NCI-H2196 (cell line): ENCODE measurements around the gene HOXA1.

ENCODE experiments used
- DNase-seq: peaks from one replicate; lab custom pipeline; 2025; ENCODE audit not compliant: unreplicated experiment; lab: John Stamatoyannopoulos, UW

The HOXA1 gene

DNA sequence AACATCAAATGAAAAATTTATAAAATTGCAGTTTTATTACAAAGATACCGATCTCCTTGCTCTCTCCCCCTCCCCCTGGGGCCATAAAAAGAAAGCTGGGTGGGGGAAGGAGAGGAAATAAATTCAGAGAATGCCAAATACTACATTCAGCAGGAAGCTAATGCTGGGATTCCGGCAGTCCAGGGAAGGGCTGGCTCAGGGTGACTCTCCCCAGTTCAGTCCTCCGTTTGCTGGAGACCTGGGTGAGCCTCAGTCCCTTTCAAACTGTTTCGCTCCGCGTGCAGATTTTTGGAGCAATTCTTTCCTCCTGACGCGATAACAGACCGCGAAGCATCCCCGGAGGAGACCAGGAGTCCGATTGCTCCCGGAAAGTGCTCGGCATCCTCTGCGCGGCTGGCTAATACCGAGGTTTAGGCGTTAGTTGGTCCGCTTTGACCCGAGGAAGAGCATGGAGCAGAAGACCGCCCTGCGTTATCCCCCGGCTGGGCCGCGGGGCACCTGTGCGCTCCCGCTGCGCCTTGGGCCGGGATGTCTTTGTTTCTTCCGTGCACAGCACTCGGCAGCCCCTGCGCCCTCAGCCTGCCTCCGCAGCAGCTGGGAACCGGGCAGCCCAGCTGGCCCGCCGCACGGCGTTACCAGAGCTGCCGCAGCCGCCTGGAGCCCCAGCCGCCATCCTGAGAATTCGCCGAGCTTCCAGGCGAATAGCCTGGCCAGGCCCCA is 10.5 kb upstream of the HOXA1 start:
- no peak for DNase-seq

DNA sequence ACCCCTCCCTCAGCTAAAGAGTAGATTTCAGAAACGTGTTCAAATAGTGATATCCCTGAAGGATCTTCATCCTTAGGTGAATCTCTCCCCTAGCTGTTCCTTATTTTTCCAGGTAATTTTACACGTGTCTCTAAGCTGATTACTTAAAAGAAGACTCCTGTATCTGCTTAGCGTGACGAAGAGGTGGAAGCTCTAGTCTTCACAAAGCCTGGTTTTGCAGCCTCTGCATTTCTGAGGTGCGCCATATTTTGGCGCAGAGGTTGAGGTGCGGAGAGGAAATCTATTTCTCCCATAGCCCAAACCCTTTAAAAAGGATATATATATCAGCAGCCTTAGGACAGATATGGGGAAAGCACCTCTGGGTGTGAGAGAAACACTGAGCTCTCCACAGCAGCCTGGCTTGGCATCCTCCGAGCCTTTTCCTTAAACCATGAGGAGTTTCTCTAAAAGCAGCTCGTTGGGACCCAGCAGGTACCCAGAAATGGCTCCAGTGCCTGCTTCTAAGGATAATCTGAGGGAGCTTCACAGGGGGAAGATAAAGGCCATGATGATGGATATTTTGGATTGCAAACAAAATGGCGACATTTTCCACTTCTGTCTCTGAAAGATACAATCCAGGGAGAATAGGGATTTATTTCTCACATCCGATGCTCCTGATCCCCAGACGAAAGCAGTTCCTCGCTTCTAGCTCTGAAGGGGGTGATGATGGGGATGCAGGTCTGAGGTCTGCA is 9.7 kb upstream of the HOXA1 start:
- no peak for DNase-seq

DNA sequence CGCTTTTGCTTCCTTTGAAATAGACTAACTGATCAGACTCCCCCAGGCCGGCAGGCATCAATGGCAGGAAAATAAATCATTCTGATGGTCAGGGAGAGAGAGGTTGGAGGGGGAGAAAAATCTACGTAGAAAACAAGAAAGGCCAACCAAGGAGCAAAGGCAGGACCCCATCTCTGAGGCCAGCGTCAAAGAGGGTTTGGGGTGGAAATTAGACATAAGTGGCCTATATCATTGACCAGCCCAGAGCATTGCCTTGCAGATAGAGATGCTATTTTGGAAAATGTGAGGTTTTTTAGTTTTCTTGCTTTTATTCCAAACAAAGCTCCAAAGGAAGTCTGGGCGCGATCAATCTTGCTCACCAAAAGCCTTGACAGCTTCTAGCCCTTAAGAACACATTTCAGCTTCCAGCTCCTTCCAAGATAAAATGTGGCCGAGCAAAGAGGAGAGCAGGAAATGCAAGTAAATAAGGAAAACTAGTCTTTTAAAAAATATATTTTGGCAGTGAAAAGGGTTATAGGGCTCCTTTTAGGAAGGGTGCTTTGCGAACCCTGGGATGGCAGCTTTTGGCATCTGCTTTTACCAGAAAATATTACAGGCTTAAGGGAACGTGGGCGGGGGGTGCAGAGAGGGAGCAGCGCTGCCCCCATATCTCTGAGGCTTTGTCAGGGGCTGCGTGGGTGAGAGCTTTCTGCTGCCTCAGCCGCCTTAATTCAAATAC is 8.7 kb upstream of the HOXA1 start:
- DNase-seq = no peak

DNA sequence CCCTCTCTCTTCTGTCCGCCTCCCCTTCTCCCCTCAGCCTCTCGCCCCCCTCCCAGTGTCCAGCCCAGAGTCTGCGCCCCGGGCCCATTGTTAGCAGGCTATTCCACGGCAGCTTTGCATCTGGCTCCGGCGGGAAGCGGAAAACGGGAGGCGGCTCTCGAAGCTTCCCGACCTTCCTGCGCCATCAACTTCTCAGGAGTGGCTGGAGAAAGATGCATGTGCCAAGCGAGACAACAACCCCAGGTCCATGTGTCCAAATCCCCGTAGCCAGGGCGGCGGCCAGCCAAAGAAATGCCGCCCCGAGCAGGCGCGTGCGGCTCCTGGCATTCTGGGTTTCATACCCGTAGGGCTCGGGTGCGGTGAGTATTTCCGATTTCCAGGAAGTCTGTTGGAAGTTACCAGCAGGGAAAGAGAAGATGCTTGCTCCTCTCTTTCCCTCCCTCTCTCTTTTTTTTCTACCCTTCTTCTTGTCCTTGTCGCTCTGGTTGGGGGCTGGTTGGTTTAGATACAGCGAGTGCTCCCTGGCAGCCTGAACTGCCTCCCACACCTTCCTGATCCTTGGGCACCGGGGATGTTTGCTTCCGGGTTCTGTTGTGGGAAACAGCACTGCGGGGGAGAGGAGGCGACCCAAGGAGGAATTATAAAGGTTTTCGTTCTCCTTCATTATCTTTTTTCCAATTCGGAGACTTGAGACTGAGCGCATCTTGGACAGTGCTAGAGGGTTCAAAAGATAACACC is 7.9 kb upstream of the HOXA1 start:
- DNase-seq = no peak

DNA sequence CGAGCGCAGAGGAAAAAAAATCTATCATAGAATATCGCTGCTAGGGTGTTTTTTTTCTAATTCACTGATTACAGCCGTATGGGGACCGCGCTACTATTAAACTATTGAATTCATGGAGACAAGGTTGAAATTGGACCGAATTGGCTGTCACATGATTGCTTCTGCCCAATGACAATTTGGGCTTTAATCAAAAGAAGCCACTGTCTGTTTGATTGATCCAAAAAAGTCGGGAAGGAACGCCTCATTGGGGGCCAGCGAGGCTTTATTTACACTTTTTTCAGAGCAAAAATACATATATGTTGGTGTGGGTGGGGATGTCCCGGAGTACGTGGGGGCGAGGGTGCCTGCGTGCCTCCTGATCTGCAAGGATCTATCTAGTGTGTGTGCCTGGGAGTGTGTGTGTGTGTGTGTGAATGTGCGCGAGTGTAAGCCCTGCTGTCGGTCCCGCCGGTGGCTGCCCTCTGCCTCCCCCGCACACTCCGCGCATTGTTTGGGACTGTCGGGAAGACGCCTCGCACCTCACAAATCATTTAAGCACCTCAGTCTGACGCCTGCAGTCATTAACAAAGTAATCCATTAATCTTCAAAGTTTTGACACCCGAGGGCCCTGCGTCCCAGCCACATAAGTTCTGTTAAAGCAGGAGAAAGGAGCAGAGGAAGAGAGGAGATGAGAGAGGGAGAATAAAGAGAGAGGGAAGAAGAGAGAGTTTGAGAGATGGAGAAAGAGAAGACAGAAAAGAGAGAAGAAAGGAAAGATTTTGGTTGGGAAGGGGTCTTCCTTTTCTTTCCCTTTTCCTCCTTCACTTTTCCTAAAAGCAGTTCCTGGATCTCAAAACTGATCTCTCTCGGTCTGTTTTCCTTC is 7.0 kb upstream of the HOXA1 start, which contains the start of gene HOXA2:
Gene HOXA2 (minus strand): TSS at position 103 of the 862 bp plus-strand sequence. CDS start 183 bp downstream, outside the sequence.
- DNase-seq = no peak

DNA sequence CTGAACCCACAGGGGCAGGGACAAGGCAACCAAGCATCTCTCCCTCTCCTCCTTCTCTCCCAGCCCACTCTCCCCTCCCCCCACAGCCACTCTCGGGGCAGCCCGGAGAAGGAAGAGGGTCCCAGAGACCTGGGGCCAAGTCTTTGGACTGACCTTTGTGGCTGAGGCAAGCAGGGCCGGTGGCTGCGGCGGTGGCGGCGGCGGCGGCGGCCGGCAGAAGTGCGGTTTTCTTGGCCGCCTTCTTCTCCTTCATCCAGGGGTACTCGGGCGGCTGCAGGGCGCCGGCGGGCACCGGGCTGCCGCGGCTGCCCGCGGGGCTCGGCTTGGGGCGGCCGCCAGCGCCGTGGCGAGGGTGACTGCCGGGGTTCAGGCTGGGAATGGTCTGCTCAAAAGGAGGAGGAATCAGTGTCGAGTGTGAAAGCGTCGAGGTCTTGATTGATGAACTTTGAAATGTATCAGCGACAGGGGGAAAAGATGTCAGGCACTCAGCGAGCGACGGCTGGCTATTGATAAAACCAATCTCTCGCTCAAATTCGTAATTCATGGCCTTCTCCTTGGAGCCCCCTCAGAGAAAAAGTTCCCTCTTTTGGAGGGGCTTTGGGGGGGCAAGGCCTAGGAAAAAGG is 6.3 kb upstream of the HOXA1 start:
- no peak for DNase-seq

DNA sequence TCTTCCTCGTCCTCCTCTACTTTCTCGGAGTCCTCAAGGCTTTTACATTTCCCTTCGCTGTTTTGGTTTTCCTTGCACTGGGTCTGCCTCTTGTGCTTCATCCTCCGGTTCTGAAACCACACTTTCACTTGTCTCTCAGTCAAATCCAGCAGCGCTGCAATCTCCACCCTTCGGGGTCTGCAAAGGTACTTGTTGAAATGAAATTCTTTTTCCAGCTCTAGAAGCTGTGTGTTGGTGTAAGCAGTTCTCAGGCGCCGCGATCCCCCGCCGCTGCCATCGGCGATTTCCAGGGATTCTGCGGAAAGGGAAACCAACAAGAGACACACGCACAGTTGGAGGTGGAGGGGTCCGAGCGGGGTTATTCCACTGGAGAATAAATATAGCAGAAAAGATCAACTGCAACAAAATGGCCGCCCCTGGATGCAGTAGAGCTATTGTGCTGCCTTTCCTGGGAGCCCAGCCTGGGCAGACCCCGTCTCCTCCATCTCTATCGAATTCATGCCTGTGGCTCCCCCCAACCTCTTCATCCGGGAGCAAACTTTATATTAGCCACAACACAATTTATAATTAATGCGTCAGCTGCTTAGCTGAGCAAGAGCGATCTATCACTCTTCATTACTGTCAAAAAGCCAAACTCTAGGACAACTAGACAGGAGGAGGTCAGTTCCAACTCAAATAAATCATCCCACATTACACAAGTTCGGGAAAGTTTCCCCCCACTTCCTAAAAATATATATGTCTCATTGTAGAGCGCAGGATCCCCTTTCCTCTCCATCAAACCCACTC is 5.6 kb upstream of the HOXA1 start:
- DNase-seq = no peak

- DNase-seq = no peak
Observed at GRCh38 chr7:27100694-27101170, 4.9 kb upstream of the HOXA1 start.

- no peak for DNase-seq
Observed at GRCh38 chr7:27099453-27100370, 3.9 kb upstream of the HOXA1 start.

DNA sequence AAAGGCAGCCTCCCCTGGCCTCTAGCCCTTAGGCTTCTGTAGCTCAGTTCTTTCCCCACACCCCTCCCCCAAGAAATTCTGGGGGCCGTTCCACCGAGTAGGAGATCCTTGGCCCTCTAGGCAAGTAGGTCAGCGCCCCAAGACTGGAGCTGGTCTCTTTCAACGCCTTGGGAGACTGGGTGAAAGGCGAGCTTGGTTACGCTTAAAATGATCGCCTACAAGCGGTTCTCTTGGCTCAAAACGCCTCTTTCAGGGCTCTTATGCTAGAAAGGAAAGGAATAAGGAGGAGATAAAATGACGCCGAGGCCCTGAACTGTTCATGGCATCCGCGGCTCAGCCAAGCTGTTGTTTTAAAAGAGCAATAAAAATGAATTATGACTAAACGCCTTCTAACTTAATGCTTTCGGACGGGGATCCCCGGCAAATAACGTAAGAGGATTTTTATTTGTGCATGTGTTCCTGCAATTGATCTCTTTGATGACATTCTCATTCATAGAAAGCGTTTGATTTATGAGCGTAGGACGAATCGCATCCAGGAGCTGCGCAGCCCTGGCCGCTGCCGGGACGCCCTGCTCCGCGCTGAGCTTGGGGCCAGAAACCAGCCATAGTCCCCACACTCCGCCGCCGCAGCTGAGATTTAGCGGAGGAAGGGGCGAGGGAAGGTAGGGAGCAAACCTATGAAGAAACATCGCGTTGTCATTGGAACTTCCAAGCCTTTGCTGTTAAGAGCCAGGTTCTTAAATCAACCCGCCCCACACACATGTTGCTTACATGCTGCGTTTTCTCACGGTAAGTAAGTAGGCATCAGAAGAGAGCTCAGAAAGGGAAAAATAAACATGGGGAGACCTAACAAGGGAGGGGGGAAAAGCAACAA is 3.0 kb upstream of the HOXA1 start:
- no peak for DNase-seq

GRCh38 chr7:27097686-27098577 is 2.1 kb upstream of the HOXA1 start:
- no peak for DNase-seq

DNA sequence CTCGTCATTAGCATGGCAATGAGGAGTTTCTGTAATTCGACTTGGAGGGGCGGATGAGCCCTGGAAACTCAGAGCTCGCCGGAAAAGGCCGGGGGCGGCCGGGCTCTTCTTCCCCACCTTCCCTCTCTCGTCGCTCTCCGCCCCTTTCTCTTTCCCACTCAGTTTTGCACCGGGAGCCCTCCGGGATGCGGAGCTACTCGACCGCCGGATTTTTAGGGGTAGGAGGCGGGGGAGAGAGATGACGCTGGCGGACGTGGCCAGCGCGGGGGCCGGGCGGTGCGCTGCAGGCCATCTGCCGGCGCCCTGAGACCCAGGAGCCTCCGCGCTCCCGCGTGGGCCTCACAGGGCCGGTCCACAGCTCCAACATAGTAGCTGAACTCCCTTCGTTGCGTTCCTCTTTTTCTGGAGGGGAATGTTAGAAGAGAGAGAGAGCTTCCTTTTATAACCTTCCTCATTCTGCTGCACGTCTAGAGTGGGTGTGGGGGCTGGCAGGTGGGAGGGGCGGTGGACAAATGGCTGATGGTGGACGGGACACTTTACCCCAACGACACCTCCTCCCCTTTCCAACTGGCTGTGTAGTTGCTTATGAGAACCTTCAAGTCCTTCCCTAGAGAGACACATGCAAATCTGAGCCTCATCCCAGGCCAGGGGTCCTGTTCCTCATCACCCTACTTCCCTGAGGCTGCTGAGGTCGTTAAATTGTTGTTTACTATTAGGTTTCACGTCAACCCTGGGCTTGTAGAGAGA is 1.1 kb upstream of the HOXA1 start:
- DNase-seq = no peak

- no peak for DNase-seq
Observed at GRCh38 chr7:27095050-27095896, 527 bp downstream of the HOXA1 start.

DNA sequence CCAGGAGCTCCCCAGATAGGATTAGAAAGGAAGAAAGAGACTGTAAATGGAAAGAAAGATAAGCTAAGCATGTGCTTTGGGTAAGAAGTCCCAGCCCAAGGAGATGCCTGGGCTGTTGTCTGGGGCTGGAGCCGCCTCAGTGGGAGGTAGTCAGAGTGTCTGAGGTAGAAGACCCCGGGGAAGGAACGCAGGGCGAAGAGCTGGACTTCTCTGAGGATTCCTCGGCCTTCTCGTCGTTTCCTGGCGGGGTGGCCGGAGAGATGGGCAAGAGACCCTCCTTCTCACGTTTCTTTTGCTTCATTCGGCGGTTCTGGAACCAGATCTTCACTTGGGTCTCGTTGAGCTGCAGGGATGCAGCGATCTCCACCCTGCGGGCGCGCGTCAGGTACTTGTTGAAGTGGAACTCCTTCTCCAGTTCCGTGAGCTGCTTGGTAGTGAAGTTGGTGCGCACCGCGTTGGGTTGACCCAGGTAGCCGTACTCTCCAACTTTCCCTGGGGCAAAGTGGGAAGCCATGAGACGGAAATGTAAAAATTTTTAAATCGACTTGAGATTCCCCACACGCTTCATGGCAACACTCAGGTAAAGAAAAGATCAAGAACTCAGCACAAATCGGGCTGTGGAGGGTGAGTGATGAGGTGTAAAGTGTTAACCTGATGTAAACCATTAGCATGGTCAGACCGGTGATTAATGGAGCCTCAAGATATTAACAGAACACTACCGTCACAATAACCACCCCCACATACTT is 1.3 kb downstream of the HOXA1 start:
- DNase-seq = no peak
